SH-SY5Y (cell line): Measurements from ENCODE around the gene RAI1.

Experiments used
- GATA2 ChIP-seq: IDR thresholded peaks from 2 replicates; pipeline ENCODE4 v1.6.1; 2011; ENCODE audit warnings: mild to moderate bottlenecking, low read depth, low read length
- GATA3 ChIP-seq: IDR thresholded peaks from 2 replicates; pipeline ENCODE4 v1.6.1; 2011; ENCODE audit warnings: low read depth, mild to moderate bottlenecking, low read length, moderate library complexity

GRCh38 chr17:17832032-17832363 lies 150.7 kb downstream of the RAI1 start:
- TF ChIP-seq GATA3: no peak
- no peak for TF ChIP-seq GATA2
